ENCODE measurements around the gene LMBR1. TPM values are rescaled to one million over a fixed set of nuclear protein-coding genes. Genes with fewer than 3 reads are reported as not detected.

Gene LMBR1
- total and polyA plus RNA-seq, 2 donors (not counting 3 experiments of a cell fraction or from before 2014, with no cell fraction given) = 14.0 to 72.9 TPM

DNA sequence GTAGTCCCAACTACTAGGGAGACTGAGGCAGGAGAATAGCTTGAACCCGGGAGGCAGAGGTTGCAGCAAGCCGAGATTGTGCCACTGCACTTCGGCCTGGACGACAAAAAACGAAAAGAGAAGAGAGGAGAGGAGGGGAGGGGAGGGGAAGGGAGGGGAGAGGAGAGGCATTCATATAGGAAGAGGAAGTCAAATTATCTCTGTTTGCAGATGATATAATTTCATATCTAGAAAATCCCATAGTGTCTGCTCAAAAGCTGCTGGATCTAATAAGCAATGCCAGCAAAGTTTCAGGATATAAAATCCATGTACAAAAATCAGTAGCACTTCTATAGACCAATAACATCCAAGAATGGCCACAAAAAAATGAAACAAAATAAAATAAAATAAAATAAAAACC, 120.3 kb downstream of the LMBR1 start:
- dilution Hi-C loops (cut with MboI; ENCODE audit: extremely low pct_ligation_motif_present, low sequenced_read_pairs) = no loop called here
- FAIRE-seq = no peak
- TF ChIP-seq, protein P1, sequence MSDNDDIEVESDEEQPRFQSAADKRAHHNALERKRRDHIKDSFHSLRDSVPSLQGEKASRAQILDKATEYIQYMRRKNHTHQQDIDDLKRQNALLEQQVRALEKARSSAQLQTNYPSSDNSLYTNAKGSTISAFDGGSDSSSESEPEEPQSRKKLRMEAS (IDR thresholded peaks at IDR 0.05; ENCODE audit: insufficient read depth, insufficient read length) = no peak
- no peak for TF ChIP-seq JUN (IDR thresholded peaks at IDR 0.05; ENCODE audit: borderline replicate concordance, insufficient read depth, insufficient read length, low read depth)
- no peak for TF ChIP-seq GATA2 (IDR thresholded peaks at IDR 0.05; ENCODE audit: insufficient read depth, insufficient read length, low read depth, low read length)
- TF ChIP-seq, protein P2, sequence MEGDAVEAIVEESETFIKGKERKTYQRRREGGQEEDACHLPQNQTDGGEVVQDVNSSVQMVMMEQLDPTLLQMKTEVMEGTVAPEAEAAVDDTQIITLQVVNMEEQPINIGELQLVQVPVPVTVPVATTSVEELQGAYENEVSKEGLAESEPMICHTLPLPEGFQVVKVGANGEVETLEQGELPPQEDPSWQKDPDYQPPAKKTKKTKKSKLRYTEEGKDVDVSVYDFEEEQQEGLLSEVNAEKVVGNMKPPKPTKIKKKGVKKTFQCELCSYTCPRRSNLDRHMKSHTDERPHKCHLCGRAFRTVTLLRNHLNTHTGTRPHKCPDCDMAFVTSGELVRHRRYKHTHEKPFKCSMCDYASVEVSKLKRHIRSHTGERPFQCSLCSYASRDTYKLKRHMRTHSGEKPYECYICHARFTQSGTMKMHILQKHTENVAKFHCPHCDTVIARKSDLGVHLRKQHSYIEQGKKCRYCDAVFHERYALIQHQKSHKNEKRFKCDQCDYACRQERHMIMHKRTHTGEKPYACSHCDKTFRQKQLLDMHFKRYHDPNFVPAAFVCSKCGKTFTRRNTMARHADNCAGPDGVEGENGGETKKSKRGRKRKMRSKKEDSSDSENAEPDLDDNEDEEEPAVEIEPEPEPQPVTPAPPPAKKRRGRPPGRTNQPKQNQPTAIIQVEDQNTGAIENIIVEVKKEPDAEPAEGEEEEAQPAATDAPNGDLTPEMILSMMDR (IDR thresholded peaks at IDR 0.05; ENCODE audit: extremely low read depth in 1 of 2, insufficient read depth in 1 of 2, low read depth in 1 of 2, low read length in 2 of 2) = no peak
- no peaks in the 10 kb centered on the region for H3K79me2 ChIP-seq (ENCODE audit: control insufficient read depth, insufficient read depth, low read length)
- H3K9me3 ChIP-seq (replicated peaks; ENCODE audit: control insufficient read depth, insufficient read depth, low read length) = no peaks in the 10 kb centered on the region
- BruUV-seq (replicated peaks) = no TSS peak
- DNase-seq (ENCODE audit: low read depth, low spot score) = no peak
- H4K20me1 ChIP-seq (replicated peaks; ENCODE audit: control insufficient read depth, extremely low read depth, insufficient read depth, low read length) = no peaks in the 10 kb centered on the region
- no peaks in the 10 kb centered on the region for H3K36me3 ChIP-seq (ENCODE audit: control insufficient read depth in 2 of 2, extremely low read depth in 1 of 2, insufficient read depth in 2 of 2, low read length in 2 of 2)
- CTCF ChIA-PET = no interaction called here
- no peaks in the 10 kb centered on the region for H3K27me3 ChIP-seq (ENCODE audit: control insufficient read depth in 2 of 2, insufficient read depth in 2 of 2, low read length in 2 of 2)
- H3K4me2 ChIP-seq (ENCODE audit: insufficient read depth, low read length) = no peak overlapping the region
- no peak overlapping the region for H2AFZ ChIP-seq (ENCODE audit: low read depth, low read length)
- H3K4me3 ChIP-seq (replicated peaks in 1 of 3; ENCODE audit: insufficient read depth in 1 of 3, low read depth in 1 of 3, low read length in 3 of 3) = no peak overlapping the region
- intact Hi-C loops (cut with micrococcal nuclease) = no loop called here
- no peak overlapping the region for H3K27ac ChIP-seq (ENCODE audit: insufficient read depth, low read depth, low read length)
- POLR2A ChIA-PET = no interaction called here
- H3K9ac ChIP-seq (replicated peaks; ENCODE audit: extremely low read depth, insufficient read depth, low read length) = no peak overlapping the region
- H3K9me1 ChIP-seq (replicated peaks; ENCODE audit: control insufficient read depth, extremely low read depth, insufficient read depth, low read length) = no peaks in the 10 kb centered on the region
- no peaks in the 10 kb centered on the region for H3K4me1 ChIP-seq (ENCODE audit: control insufficient read depth, extremely low read depth, insufficient read depth, low read length)

Data from endothelial cell of umbilical vein (primary cell).